Osteocyte (in vitro differentiated cells): ENCODE measurements around the gene POMP. TPM values are rescaled to one million over a fixed set of nuclear protein-coding genes. Genes with fewer than 3 reads are reported as not detected.

ENCODE experiments used
- DNase-seq: peaks from one replicate; pipeline ENCODE4 v3.0.0; 2021; ENCODE audit warnings: mixed read lengths; ENCODE audit not compliant: unreplicated experiment; ENCODE audit errors: extremely low spot score
- H3K27ac Mint-ChIP-seq: one replicate; pipeline ENCODE4 v1.8.0; 2021; ENCODE audit warnings: mild to moderate bottlenecking, mixed read lengths; ENCODE audit not compliant: unreplicated experiment
- H3K27me3 Mint-ChIP-seq: one replicate; pipeline ENCODE4 v1.8.0; 2021; ENCODE audit warnings: mixed read lengths; ENCODE audit not compliant: unreplicated experiment
- H3K36me3 Mint-ChIP-seq: one replicate; pipeline ENCODE4 v1.8.0; 2021; ENCODE audit warnings: mixed read lengths; ENCODE audit not compliant: unreplicated experiment
- H3K4me1 Mint-ChIP-seq: one replicate; pipeline ENCODE4 v1.8.0; 2021; ENCODE audit warnings: mixed read lengths; ENCODE audit not compliant: unreplicated experiment
- H3K4me3 Mint-ChIP-seq: one replicate; pipeline ENCODE4 v1.8.0; 2021; ENCODE audit warnings: mild to moderate bottlenecking, moderate library complexity, mixed read lengths; ENCODE audit not compliant: unreplicated experiment
- H3K9me3 Mint-ChIP-seq: one replicate; pipeline ENCODE4 v1.8.0; 2021; ENCODE audit warnings: mixed read lengths; ENCODE audit not compliant: unreplicated experiment
- total RNA-seq: library from RNA; stranded (reverse); gene quantifications from 2 replicates; pipeline ENCODE4 v1.2.1, GENCODE V29; 2021
- TF ChIP-seq, protein P1 (sequence below): fragments of 200-600 bp; sonication (generic); IDR thresholded peaks from 2 replicates; pipeline ENCODE4 v1.5.0; 2021; ENCODE audit warnings: antibody characterized with exemption, mild to moderate bottlenecking, moderate library complexity

POMP gene
- total RNA-seq, 1 donor from 2014 or later, result 74.9 TPM

DNA sequence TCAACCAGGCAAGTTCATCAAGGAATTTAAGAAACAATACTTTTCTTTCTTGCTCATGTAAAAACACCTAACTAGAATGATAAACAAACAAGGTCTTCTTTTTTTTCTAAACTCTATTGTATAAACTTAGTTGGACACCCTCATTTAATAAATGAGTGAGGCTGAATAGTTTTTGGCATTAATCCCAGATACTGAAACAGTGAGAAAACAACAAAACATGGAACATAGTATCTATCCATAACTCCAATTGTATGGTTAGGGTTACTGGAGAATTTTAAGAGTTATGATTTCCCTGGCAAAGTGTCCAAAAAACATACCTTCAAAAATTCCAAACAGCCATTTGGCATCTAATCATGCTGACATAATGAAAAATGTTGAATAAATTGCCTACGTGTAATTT is 5.8 kb upstream of the POMP start:
- peaks cover 13% of the 10 kb centered on the region for H3K4me1 Mint-ChIP-seq
- no peak for DNase-seq
- H3K27ac Mint-ChIP-seq, result no peak overlapping the region
- H3K4me3 Mint-ChIP-seq, result no peak overlapping the region
- H3K36me3 Mint-ChIP-seq, result peaks cover 6% of the 10 kb centered on the region
- TF ChIP-seq, protein P1, sequence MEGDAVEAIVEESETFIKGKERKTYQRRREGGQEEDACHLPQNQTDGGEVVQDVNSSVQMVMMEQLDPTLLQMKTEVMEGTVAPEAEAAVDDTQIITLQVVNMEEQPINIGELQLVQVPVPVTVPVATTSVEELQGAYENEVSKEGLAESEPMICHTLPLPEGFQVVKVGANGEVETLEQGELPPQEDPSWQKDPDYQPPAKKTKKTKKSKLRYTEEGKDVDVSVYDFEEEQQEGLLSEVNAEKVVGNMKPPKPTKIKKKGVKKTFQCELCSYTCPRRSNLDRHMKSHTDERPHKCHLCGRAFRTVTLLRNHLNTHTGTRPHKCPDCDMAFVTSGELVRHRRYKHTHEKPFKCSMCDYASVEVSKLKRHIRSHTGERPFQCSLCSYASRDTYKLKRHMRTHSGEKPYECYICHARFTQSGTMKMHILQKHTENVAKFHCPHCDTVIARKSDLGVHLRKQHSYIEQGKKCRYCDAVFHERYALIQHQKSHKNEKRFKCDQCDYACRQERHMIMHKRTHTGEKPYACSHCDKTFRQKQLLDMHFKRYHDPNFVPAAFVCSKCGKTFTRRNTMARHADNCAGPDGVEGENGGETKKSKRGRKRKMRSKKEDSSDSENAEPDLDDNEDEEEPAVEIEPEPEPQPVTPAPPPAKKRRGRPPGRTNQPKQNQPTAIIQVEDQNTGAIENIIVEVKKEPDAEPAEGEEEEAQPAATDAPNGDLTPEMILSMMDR, result no peak
- no peaks in the 10 kb centered on the region for H3K9me3 Mint-ChIP-seq
- no peaks in the 10 kb centered on the region for H3K27me3 Mint-ChIP-seq

DNA sequence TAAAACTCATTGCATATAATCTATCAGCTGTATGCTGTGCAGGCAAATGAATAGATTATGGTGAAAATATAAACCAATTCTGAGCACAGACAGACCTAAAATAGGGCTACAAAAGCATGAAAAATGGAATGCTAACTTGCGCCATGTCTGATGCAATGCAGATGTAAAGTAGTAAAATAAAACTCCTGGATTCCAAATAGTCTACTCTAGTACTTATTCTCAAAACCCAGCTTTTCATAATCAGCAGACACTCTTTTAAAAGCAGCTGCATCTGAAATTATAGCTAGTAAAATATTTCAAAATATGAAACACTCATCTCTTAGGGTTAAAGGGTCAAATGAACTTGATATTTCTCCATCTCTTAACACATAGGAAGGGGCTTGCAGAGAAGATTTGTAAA is 4.7 kb upstream of the POMP start:
- Mint-ChIP-seq H3K4me3 (no peak overlapping the region), H3K36me3 (peaks cover 6% of the 10 kb centered on the region), H3K27me3 (no peaks in the 10 kb centered on the region), H3K9me3 (no peaks in the 10 kb centered on the region), H3K4me1 (peaks cover 14% of the 10 kb centered on the region), H3K27ac (no peak overlapping the region)
- DNase-seq, result no peak
- TF ChIP-seq, protein P1, result no peak

DNA sequence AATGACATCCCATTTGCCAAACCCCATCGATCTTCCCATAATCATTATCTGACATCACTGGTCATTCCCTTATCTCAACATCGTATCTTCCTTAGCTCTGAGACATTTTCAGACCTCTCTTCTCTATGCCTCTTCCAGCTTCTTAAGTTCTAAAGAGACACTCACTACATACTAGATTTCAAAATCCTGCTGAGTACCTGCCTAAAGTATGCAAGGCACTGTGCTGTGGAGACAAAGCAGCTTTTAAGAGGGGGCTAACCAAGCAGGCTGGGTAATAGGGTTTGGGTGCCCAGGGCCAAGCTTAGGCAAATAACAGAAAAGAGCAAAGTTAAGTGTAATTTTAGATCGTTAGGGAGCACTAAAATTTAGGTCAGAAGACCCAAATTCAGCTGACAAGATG is 3.4 kb upstream of the POMP start:
- Mint-ChIP-seq H3K36me3 (peaks cover 2% of the 10 kb centered on the region), H3K4me1 (peaks cover 23% of the 10 kb centered on the region), H3K4me3 (no peak overlapping the region), H3K27ac (no peak overlapping the region), H3K9me3 (no peaks in the 10 kb centered on the region), H3K27me3 (no peaks in the 10 kb centered on the region)
- TF ChIP-seq, protein P1, result no peak
- no peak for DNase-seq

DNA sequence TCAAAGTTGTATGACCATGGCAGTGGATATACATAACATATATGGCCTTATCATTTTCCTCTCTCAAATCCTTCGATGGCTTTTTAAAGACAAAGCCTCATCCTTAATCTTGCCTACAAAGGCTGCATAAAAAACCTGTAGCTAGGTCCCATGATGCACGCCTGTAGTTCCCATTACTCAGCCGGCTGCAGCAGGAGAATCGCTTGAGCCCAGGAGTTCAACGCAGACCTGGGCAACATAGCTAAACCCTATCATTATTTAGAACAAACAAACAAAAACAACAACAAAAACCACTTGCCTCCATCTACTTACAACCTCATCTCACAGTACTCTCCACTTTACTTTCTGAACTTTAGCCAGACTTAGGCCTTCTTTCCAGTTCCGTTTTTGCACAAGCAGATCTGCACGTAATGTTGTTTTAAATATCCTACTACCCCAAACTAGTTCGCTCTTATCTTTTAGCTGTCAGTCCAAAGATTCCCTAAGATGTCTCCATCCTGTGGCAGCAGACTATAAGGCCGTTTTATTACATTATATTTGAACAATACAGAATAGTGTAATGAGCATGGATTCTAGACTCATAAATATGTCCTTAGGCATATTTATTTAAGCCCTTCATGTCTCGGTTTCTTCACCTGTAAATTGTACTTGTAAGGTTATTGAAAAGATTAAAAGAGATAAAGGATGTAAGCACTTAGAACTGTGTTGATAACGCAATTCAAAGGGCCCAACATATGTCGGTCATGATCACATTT is 969 bp upstream of the POMP start:
- H3K36me3 Mint-ChIP-seq, result peaks cover 11% of the 10 kb centered on the region
- peak overlapping the region; percentile 94 for H3K4me3 Mint-ChIP-seq
- peaks cover 38% of the 10 kb centered on the region for H3K4me1 Mint-ChIP-seq
- no peaks in the 10 kb centered on the region for H3K27me3 Mint-ChIP-seq
- TF ChIP-seq, protein P1, result peak; percentile 47
- H3K27ac Mint-ChIP-seq, result peak overlapping the region; percentile 95
- DNase-seq, result no peak
- no peaks in the 10 kb centered on the region for H3K9me3 Mint-ChIP-seq

DNA sequence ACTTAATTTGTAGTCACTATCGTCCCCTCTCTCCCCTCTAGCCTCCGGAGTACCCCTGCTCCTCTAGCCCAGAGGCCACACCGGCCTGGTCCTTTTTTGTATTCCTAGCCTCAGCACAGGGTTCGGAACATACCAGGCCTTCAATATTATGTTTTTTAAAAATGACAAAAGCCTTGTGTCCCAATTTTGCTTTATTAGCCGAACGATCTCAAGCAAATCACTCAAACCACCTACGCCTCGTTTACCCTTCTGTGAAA is 463 bp upstream of the POMP start:
- Mint-ChIP-seq H3K9me3 (no peaks in the 10 kb centered on the region), H3K27me3 (no peaks in the 10 kb centered on the region), H3K27ac (peak overlapping the region; percentile 95), H3K4me1 (peaks cover 38% of the 10 kb centered on the region), H3K4me3 (peak overlapping the region; percentile 94), H3K36me3 (peaks cover 12% of the 10 kb centered on the region)
- TF ChIP-seq, protein P1, result no peak
- no peak for DNase-seq
